ENCODE measurements around the gene KIFAP3.
"Not testable (repeated sequence)": the region's sequence is repeated elsewhere in the genome, so short reads cannot be mapped to it uniquely, and the experiment has no call there.

Gene KIFAP3

DNA sequence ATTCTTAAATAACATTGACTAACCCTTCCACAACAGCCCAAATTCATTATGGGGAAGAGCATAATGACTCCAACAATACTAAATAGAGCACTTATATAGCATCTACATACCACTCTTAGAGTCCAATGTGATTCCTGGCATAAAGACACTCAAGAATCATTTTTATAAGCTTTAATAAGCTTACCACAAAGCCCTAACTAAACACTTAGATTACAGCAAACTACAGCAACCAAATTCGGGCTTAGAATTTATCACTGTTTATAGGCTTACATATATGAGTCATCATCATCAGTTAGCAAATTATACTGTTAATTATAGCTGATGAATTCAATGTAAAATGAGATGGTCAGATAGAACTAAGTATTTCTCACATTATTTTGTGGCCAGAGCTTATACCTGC lies 188.1 kb downstream of the KIFAP3 start:
- no peak for DNase-seq

DNA sequence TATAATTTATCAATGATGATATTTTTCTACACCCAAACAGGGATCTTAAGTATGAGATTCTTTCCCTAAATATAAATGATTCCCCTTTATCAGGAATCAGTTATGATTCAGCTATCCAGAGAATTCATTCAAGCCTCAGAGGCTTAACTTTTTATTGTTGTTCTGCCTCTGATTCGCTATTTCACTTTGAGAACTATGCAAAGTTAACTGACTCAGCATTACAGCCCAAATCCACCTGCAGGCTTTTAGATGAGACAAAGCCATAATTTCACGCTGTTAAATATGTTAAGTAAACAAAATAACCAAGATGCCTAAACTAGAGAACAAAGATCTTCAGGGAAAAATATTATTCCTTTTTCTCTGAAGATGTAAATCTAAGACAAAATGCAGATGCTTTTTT lies 189.3 kb downstream of the KIFAP3 start:
- DNase-seq, result no peak

DNA sequence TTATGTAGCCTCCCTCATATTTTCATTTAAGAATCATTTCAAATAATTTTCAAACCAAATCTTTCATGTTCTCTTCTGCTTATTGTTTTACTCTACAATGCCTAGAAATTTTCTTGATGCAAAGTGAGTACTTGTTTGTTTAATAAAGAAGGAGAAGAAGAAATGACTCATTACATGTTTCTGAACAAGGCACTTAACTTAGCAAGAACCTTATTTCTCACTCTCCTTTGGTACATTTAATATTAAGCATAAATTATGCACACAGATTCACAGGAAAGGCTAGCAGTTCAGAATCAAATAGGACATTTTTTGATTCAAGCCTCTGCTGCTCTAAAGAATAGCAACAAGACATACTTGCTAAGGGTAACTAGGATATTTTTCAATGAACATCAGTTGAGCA lies 189.9 kb downstream of the KIFAP3 start:
- no peak for DNase-seq

DNA sequence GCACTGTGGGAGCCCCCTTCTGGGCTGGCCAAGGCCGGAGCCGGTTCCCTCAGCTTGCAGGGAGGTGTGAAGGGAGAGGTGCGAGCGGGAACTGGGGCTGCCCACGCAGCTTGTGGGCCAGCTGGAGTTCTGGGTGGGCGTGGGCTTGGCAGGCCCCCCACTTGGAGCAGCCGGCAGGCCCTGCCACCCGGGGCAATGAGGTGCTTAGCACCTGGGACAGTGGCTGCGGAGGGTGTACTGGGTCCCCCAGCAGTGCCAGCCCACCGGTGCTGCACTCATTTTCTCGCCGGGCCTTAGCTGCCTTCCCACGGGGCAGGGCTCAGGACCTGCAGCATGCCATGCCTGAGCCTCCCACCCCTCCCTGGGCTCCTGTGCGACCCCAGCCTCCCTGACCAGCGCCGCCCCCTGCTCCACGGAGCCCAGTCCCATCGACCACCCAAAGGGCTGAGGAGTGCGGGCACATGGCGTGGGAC lies 192.4 kb downstream of the KIFAP3 start:
- DNase-seq, result no peak

DNA sequence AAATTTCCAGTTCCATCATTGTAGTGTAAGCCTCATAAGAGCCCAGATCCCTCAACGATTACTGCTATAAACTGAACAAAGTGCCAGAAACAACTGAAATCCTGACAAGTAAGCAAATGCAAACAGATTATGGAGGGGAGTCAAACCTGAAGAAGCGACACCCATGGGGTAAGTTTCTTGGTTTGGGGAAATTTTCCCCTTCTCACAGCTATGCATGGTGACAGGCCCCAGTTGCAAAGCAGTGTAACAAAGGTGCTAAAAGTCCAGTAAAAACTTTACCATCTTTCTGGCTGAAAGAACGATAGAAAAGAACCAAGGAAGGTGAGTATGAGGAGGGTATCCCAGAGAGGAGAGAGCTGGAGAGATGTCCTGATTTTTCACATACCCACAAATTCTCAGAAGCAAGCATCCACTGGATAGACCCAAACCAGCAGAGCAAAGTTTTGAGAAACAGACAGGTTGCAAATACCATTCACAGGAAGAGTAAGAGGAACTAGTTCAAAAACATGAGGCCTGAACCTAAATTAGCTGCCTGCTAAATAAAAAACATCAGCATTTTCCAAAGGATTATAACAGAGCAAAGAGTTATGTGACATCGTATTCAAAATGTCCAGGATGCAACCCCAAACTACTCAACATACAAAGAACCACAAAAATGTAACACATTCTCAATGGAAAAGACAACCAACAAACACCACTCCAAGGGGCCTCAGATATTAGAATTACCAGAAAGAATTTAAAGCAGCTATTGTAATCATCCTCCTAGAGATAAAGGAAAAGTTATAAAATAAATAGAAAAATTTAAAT lies 195.3 kb downstream of the KIFAP3 start:
- DNase-seq, result no peak

DNA sequence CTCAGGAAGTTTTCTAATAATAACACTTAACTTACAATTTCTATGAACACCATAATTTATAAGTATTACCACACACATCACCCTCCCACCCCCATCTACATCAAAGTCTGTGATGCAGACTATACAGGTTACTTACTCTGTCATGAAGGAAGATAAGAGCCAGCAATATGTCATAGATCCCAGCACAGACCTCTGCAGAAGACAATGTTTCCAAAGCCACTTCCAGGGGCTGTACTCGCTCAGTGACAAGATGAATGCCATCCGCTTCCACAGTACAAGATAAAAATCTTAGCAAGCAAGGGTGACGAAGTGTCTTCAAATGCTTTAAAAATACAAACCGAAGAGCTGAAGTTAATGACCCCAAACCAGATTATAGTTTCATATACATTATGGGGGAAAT lies 196.0 kb downstream of the KIFAP3 start:
- DNase-seq, result no peak

DNA sequence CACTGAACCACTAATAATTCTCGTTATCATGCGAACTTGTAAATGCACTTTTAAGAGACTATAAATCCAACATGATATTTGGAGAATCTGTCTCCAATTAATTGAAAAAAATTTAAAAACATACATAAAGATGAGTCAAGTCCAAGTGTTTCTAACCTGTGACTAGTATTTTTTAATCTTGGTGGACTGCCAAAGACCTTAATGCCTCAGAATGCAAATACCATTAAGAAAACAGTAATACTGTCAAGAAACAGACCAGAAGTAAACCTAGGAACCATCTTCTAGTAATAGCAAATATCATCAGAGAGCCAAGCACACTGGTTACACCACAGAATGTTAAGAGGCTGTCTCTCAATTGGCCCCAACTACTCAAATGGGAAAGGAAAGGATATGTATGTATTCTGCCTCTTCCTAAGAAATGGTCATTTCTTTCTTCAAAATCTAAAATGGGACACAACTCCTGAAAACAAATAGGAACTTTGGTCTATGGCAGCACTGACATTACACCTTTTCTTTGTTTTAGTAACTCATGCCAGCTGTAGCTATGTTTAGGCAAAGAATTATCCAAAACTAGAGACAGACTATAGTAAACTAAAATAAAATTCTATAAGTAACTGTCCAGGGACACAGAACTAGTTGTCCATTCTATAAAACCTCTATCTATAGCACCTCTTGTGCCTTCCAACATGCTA lies 196.5 kb downstream of the KIFAP3 start:
- no peak for DNase-seq

DNA sequence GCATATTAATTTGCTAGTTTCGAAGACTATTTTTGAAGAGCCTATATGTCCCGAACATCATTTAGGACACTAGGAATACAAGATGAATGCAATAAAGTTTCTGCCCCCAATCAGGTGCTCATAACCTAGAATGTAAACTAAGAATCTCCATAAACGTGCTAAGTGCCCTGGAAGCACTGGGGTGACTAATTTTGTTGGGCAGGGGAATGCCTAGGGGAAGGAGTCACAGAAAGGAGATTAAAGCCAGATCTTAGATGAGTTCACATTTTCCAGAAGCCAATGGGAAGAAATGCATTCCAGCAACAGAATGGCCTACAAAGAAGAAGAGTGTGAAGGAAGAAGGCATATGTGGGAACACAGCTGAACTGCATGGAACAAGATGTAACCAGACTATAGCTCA lies 200.3 kb downstream of the KIFAP3 start:
- no peak for DNase-seq

DNA sequence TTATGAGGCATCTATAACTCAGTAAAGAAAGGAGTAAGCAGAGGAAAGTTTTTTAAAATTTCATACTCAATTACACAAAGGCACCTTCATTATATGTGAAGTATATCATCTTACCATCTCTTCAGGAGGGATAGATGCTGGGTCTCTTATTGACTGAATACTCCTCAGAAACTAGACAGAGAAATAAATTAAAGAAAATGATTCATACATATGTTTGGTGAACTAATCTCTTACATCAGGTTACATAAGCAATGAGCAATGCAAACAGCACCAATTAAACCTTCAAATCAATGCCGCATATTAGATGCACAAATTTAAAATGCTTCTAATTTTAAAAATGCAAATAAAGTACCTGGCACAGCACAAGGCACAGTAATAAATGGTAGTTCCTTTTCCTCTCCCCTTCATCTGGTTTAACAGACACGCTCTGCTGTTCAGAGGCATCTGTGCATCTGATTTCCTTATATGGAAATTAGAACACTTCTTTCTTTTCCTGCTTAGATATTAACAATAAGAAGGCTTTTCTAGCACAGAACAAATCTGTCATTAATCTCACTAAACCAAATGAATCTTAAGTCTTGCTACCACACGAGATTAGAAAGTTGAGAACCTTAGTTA lies 200.8 kb downstream of the KIFAP3 start:
- no peak for DNase-seq

DNA sequence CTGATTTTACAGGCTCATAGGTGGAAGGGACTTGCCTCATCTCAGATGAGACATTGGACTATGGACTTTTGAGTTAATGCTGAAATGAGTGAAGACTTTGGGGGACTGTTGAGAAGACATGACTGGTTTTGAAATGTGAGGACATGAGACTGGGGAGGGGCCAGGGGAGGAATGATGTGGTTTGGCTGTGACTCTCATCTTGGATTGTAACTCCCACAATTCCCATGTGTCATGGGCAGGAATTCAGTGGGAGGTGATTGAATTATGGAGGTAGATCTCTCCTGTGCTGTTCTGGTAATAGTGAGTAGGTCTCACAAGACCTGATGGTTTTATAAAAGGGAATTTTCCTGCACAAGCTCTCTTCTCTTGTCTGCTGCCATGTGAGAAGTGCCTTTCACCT lies 201.6 kb downstream of the KIFAP3 start:
- no peak for DNase-seq

DNA sequence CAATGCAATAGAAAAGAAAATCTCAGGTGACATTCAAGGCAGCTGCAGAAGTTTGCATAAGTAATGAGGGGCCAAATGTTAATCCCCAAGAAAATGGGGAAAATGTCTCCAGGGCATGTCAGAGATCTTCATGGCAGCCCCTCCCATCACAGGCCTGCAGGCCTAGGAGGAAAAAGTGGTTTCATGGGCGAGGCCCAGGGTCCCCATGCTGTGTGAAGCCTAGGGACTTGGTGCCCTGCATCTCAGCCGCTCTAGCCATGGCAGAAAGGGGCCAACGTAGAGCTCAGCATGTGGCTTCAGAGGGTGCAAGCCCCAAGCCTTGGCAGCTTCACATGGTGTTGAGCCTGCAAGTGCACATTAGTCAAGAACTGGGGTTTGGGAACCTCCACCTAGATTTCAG lies 202.5 kb downstream of the KIFAP3 start:
- DNase-seq, result not testable (repeated sequence)
